A549 treated with AZD2906 at 1 μM for 4 hours (cell line): ENCODE results near the gene NSA2. TPM values are rescaled to one million over a fixed set of nuclear protein-coding genes. Genes with fewer than 3 reads are reported as not detected.

Experiments used
- total RNA-seq: library from RNA; stranded (reverse); fragments of 200-300 nt; extraction: Qiagen RNA extraction; gene quantifications from 5 replicates; pipeline ENCODE4 v1.2.3, GENCODE V29; 2022

NSA2 gene
- 113 to 149 TPM (median 119 TPM) in 5 replicates for total RNA-seq

GRCh38 chr5:74766849-74767578 is at the start of gene NSA2, which contains the start of gene GFM2:
TSS of gene NSA2 (plus strand) at chr5:74767249. CDS start at chr5:74767361, 112 bp downstream.
TSS of gene GFM2 (minus strand) at chr5:74767117. CDS start at chr5:74763742, 3,375 bp downstream.

Other genes with a start within 250 kb of the NSA2 start
- gene ENC1, start 126.5 kb upstream of the NSA2 start, total RNA-seq, result 3.3 to 4.4 TPM (median 3.6 TPM) in 5 replicates
- gene HEXB, start 82.0 kb upstream of the NSA2 start, total RNA-seq, result 99.7 to 111 TPM (median 108 TPM) in 5 replicates
- gene GFM2, start 132 bp upstream of the NSA2 start, total RNA-seq, result 19.1 to 25.8 TPM (median 20.9 TPM) in 5 replicates
- 4.1 to 6.9 TPM (median 6.3 TPM) in 5 replicates for gene FAM169A, start 99.1 kb downstream of the NSA2 start, total RNA-seq